H1 (cell line): ENCODE measurements around the gene KIR2DL3. TPM values are rescaled to one million over a fixed set of nuclear protein-coding genes. Genes with fewer than 3 reads are reported as not detected.
"Not testable (repeated sequence)": the region's sequence is repeated elsewhere in the genome, so short reads cannot be mapped to it uniquely, and the experiment has no call there.

Source experiments
- CTCF ChIA-PET: fragments of 300-600 bp; sonication (Branson Sonifier 250); formaldehyde crosslinking; loops from one replicate; lab custom pipeline; 2021; ENCODE audit not compliant: partially characterized antibody; lab: Charles Lee
- POLR2A ChIA-PET: fragments of 300-600 bp; sonication (Branson Sonifier 250); formaldehyde crosslinking; loops from one replicate; lab custom pipeline; 2021; ENCODE audit warnings: inconsistent platforms; ENCODE audit not compliant: partially characterized antibody; lab: Charles Lee
- DNase-seq, 2 experiments: peaks; one replicate each; pipeline versions ENCODE4 v3.0.0 to v3.0.0-alpha.2; 2010 to 2022; ENCODE audit warnings: low spot score in 2 of 2, low read depth in 1 of 2, mixed read lengths in 1 of 2
- FAIRE-seq: peaks from 2 replicates; lab custom pipeline; 2011; peaks lifted over from hg19 to GRCh38; lab: Jason Lieb, UNC
- H2AFZ ChIP-seq: 2 replicates; pipeline ENCODE4 v1.8.1; 2012; ENCODE audit warnings: low read length, inconsistent platforms
- H2AK5ac ChIP-seq: 2 replicates; pipeline ENCODE4 v1.6.1; 2013; ENCODE audit warnings: low read depth, low read length
- H2BK120ac ChIP-seq: replicated peaks from 2 replicates; pipeline ENCODE3; 2013; ENCODE audit warnings: low read depth, low read length, inconsistent platforms
- H2BK12ac ChIP-seq: 2 replicates; pipeline ENCODE4 v1.6.1; 2013; ENCODE audit warnings: low read depth, low read length
- H2BK15ac ChIP-seq: 2 replicates; pipeline ENCODE4 v1.6.1; 2013; ENCODE audit warnings: low read length
- H2BK20ac ChIP-seq: 2 replicates; pipeline ENCODE4 v1.6.1; 2013; ENCODE audit warnings: low read length
- H2BK5ac ChIP-seq: 2 replicates; pipeline ENCODE4 v1.6.1; 2013; ENCODE audit warnings: low read depth, low read length
- H3K14ac ChIP-seq: 2 replicates; pipeline ENCODE4 v1.6.1; 2013; ENCODE audit warnings: inconsistent platforms; ENCODE audit not compliant: insufficient read length
- H3K18ac ChIP-seq: 2 replicates; pipeline ENCODE4 v1.6.1; 2013; ENCODE audit warnings: low read length; ENCODE audit errors: extremely low read depth
- H3K23ac ChIP-seq: 2 replicates; pipeline ENCODE4 v1.6.1; 2013; ENCODE audit warnings: inconsistent platforms; ENCODE audit not compliant: insufficient read length
- H3K23me2 ChIP-seq: 2 replicates; pipeline ENCODE4 v1.6.1; 2013; ENCODE audit warnings: low read depth, low read length
- H3K27ac ChIP-seq: 2 replicates; pipeline ENCODE4 v1.6.1; 2011; ENCODE audit warnings: low read depth, low read length, inconsistent platforms
- H3K27me3 ChIP-seq, 4 experiments: replicated peaks in 1 of 4; 1 replicate in 1 of 4; 2 replicates in 3 of 4; pipeline versions ENCODE4 v1.6.1 to v1.8.1; 2011 to 2013; ENCODE audit warnings: low read length in 3 of 4, mild to moderate bottlenecking in 3 of 4, inconsistent platforms in 2 of 4, mixed read lengths in 2 of 4, moderate library complexity in 1 of 4; ENCODE audit not compliant: control insufficient read depth in 3 of 4, insufficient read depth in 3 of 4; ENCODE audit errors: extremely low read depth in 1 of 4
- H3K36me3 ChIP-seq, 4 experiments: 2 replicates each; pipeline versions ENCODE4 v1.6.1 to v1.8.1; 2011 to 2013; ENCODE audit warnings: mild to moderate bottlenecking in 4 of 4, low read length in 3 of 4, moderate library complexity in 2 of 4, control low read depth in 1 of 4, inconsistent platforms in 1 of 4; ENCODE audit not compliant: insufficient read depth in 4 of 4, control insufficient read depth in 2 of 4
- H3K4ac ChIP-seq: replicated peaks from 2 replicates; pipeline ENCODE3; 2013; ENCODE audit warnings: low read length, low read depth, mixed read lengths, inconsistent platforms; ENCODE audit not compliant: insufficient read length
- H3K4me1 ChIP-seq, 4 experiments: replicated peaks in 1 of 4; 1 replicate in 1 of 4; 2 replicates in 3 of 4; pipeline versions ENCODE4 v1.6.1 to v1.8.1; 2011 to 2013; ENCODE audit warnings: low read length in 3 of 4, inconsistent platforms in 2 of 4, mixed read lengths in 1 of 4; ENCODE audit not compliant: insufficient read depth in 4 of 4, control insufficient read depth in 3 of 4
- H3K4me2 ChIP-seq, 2 experiments: 2 replicates each; pipeline versions ENCODE4 v1.6.1 to v1.8.1; 2011 to 2013; ENCODE audit warnings: low read depth in 2 of 2, low read length in 2 of 2, control low read depth in 1 of 2, inconsistent platforms in 1 of 2, mild to moderate bottlenecking in 1 of 2; ENCODE audit not compliant: insufficient read depth in 1 of 2
- H3K4me3 ChIP-seq, 4 experiments: fragments of 200-600, 300-600 bp in 1 of 4; sonication (generic), shearing (Covaris generic), sonication (Bioruptor Twin) in 1 of 4; 2 replicates each; pipeline versions ENCODE4 v1.5.1 to v1.8.1; 2011 to 2016; ENCODE audit warnings: low read length in 4 of 4, low read depth in 3 of 4, control low read depth in 2 of 4, inconsistent platforms in 2 of 4, mild to moderate bottlenecking in 2 of 4, mixed read lengths in 1 of 4, moderate library complexity in 1 of 4; ENCODE audit not compliant: insufficient read depth in 2 of 4; ENCODE audit errors: extremely low read depth in 1 of 4
- H3K56ac ChIP-seq: replicated peaks from 2 replicates; pipeline ENCODE3; 2013; ENCODE audit warnings: low read depth, mild to moderate bottlenecking, mixed read lengths, low read length, inconsistent platforms; ENCODE audit not compliant: insufficient read length
- H3K79me1 ChIP-seq: 2 replicates; pipeline ENCODE4 v1.6.1; 2013; ENCODE audit warnings: low read depth, low read length, control low read depth
- H3K79me2 ChIP-seq, 2 experiments: 2 replicates each; pipeline versions ENCODE4 v1.6.1 to v1.8.1; 2012 to 2013; ENCODE audit warnings: low read length in 2 of 2, mild to moderate bottlenecking in 2 of 2, inconsistent platforms in 1 of 2; ENCODE audit not compliant: insufficient read depth in 2 of 2, control insufficient read depth in 1 of 2
- H3K9ac ChIP-seq, 4 experiments: replicated peaks in 1 of 4; 1 replicate in 1 of 4; 2 replicates in 3 of 4; pipeline versions ENCODE4 v1.6.1 to v1.8.1; 2011 to 2013; ENCODE audit warnings: low read depth in 3 of 4, low read length in 3 of 4, control low read depth in 2 of 4, mild to moderate bottlenecking in 2 of 4, moderate library complexity in 2 of 4, inconsistent platforms in 1 of 4; ENCODE audit errors: extremely low read depth in 1 of 4
- H3K9me3 ChIP-seq, 2 experiments: 2 replicates each; pipeline versions ENCODE4 v1.6.1 to v1.8.1; 2012 to 2013; ENCODE audit warnings: mild to moderate bottlenecking in 2 of 2, moderate library complexity in 2 of 2, control low read depth in 1 of 2, inconsistent platforms in 1 of 2, low read depth in 1 of 2, low read length in 1 of 2, mixed read lengths in 1 of 2; ENCODE audit not compliant: insufficient read depth in 2 of 2
- H4K20me1 ChIP-seq, 2 experiments: replicated peaks in 1 of 2; 2 replicates each; pipeline versions ENCODE3 to v1.8.1; 2011 to 2013; ENCODE audit warnings: inconsistent platforms in 2 of 2, low read length in 2 of 2, mild to moderate bottlenecking in 1 of 2; ENCODE audit not compliant: insufficient read depth in 2 of 2, control insufficient read depth in 1 of 2
- H4K5ac ChIP-seq: 2 replicates; pipeline ENCODE4 v1.6.1; 2013; ENCODE audit warnings: low read length, low read depth, mixed read lengths, inconsistent platforms; ENCODE audit not compliant: insufficient read length
- H4K8ac ChIP-seq: 2 replicates; pipeline ENCODE4 v1.8.0; 2013; ENCODE audit warnings: mild to moderate bottlenecking, moderate library complexity, low read length, inconsistent platforms; ENCODE audit not compliant: insufficient read depth; ENCODE audit errors: extremely low read depth
- H4K91ac ChIP-seq: replicated peaks from 2 replicates; pipeline ENCODE3; 2013; ENCODE audit warnings: low read length, mixed read lengths, inconsistent platforms; ENCODE audit not compliant: insufficient read length
- WGBS, 2 experiments: shearing (Covaris generic) in 1 of 2; methylation state at CpG; one replicate each; pipeline versions ENCODE4 v1.1.6 to v1.1.7; 2013 to 2015; ENCODE audit warnings: low lambda C conversion rate in 2 of 2, mixed read lengths in 2 of 2, inconsistent platforms in 1 of 2, low coverage in 1 of 2, missing lambda C conversion rate in 1 of 2; ENCODE audit not compliant: insufficient replicate concordance in 2 of 2, insufficient coverage in 1 of 2, insufficient read length in 1 of 2; ENCODE audit errors: extremely low coverage in 1 of 2, missing lambda C conversion rate in 1 of 2; 5-methylcytosine and 5-hydroxymethylcytosine counted together
- polyA plus RNA-seq, 7 experiments: library from polyadenylated mRNA; depleted of rRNA in 3 of 7; stranded (reverse) in 5 of 7; unstranded in 2 of 7; fragments of >200 nt in 5 of 7; fragments of 200-250 nt in 2 of 7; gene quantifications; 1 replicate in 5 of 7; 2 replicates in 1 of 7; 4 replicates in 1 of 7; pipeline versions ENCODE4 v1.2.1 to v1.2.3, GENCODE V29; 2011 to 2013; ENCODE audit warnings: missing spikeins in 2 of 7, mixed read lengths in 2 of 7
- total RNA-seq: library from RNA; stranded (reverse); fragmentation: NEBNext Ultra II Directional; extraction: Animal tissue kit (Norgen Biotek cat#: 25700); gene quantifications from 2 replicates; pipeline ENCODE4 v1.2.1, GENCODE V29; 2021

KIR2DL3 gene
- total and polyA plus RNA-seq, 2 of the 8 experiments (the other 6 are each of a cell fraction or from before 2014, with no cell fraction given) = not detected

DNA sequence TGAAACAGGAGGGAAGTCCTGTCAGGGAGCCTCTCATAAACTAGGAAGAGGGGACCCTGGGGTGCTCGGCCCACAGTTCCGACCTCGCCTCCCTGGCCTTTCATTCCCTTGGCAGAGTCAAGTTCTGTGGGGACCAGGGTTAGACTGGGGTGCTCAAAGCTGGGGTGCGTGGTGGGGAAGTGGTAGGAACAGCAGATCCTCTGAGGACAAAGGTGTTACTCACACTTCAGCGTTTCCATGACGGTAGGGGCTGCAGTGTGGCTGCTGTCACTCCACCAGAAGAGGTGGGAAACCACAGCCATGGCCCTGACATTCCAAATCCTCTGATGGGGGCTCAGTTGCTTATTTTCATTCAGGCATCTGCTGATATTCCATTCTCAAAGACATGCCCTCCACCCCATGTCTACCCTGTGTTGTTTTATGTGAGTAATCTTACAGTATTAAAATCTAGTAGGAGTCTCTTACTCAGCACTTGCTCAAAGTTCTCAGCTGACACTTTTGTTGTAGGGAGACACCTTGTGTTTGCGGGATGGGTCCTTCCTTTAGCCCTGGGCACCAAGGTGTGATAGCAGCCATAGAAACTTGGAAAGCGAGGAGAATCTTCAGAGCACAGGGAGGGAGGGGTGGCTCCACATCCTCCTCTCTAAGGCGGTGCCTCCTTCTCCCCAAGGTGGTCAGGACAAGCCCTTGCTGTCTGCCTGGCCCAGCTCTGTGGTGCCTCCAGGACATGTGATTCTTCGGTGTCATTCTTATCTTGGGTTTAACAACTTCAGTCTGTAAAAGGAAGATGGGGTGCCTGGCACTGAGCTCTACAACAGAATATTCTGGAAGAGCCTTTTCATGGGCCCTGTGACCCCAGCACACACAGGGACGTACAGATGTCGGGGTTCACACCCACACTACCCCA is 18.1 kb downstream of the KIR2DL3 start:
- H3K23ac ChIP-seq, H3K79me2 ChIP-seq, H3K27ac ChIP-seq, H3K79me1 ChIP-seq, CTCF ChIA-PET, DNase-seq, H4K91ac ChIP-seq, H3K4me2 ChIP-seq, H3K18ac ChIP-seq, FAIRE-seq, POLR2A ChIA-PET, H3K4ac ChIP-seq, H3K14ac ChIP-seq, H3K4me3 ChIP-seq, H2BK5ac ChIP-seq, H2BK120ac ChIP-seq, H3K4me1 ChIP-seq, H2BK12ac ChIP-seq, H3K56ac ChIP-seq, H4K5ac ChIP-seq, H3K27me3 ChIP-seq, H4K8ac ChIP-seq, H3K36me3 ChIP-seq, H2AK5ac ChIP-seq, H3K23me2 ChIP-seq, H2BK20ac ChIP-seq, H2BK15ac ChIP-seq, H3K9ac ChIP-seq, H2AFZ ChIP-seq, H4K20me1 ChIP-seq: not testable (repeated sequence)
- 78% methylated on average over 9 of the region's 12 CpGs; no CpG with 5 or more reads in 1 of the 2 experiments for WGBS, 2 experiments
- peaks cover 27 to 71% of the 10 kb centered on the region in 2 experiments for H3K9me3 ChIP-seq
